A673 (cell line): ENCODE data around the gene IRF2BP2. TPM values are rescaled to one million over a fixed set of nuclear protein-coding genes. Genes with fewer than 3 reads are reported as not detected.

Experiments used
- BruUV-seq: library from RNA; stranded (reverse); fragments of 400-500 nt; replicated peaks from 2 replicates; lab custom pipeline; 2021; lab: Mats Ljungman, UMichigan
- CTCF ChIA-PET: fragments of 300-600 bp; sonication (Branson Sonifier 250); formaldehyde crosslinking; loops from one replicate; lab custom pipeline; 2022; ENCODE audit warnings: antibody characterized with exemption; lab: Charles Lee
- POLR2A ChIA-PET: fragments of 300-600 bp; sonication (Branson Sonifier 250); formaldehyde crosslinking; loops from one replicate; lab custom pipeline; 2022; ENCODE audit warnings: antibody characterized with exemption; ENCODE audit not compliant: low non-redundant PET; lab: Charles Lee
- DNase-seq: peaks from one replicate; pipeline ENCODE4 v3.0.0-alpha.2; 2015; ENCODE audit warnings: low spot score
- H3K27ac ChIP-seq: fragments of 200-600 bp; sonication (generic); 2 replicates; pipeline ENCODE4 v1.5.1; 2016; ENCODE audit warnings: mixed run types, low read depth, mild to moderate bottlenecking, mixed read lengths, antibody characterized with exemption, low read length; ENCODE audit not compliant: poor library complexity, severe bottlenecking
- H3K27me3 ChIP-seq: fragments of 200-600 bp; sonication (generic); replicated peaks from 2 replicates; pipeline ENCODE4 v1.6.1; 2017; ENCODE audit warnings: mixed run types, low read depth, mild to moderate bottlenecking, mixed read lengths, antibody characterized with exemption, low read length; ENCODE audit not compliant: insufficient read depth, poor library complexity
- H3K36me3 ChIP-seq: fragments of 200-600 bp; sonication (generic); 2 replicates; pipeline ENCODE4 v1.6.1; 2016; ENCODE audit warnings: mixed run types, mild to moderate bottlenecking, mixed read lengths, antibody characterized with exemption, low read length; ENCODE audit not compliant: insufficient read depth, poor library complexity, severe bottlenecking
- H3K4me1 ChIP-seq: fragments of 200-600 bp; sonication (generic); 2 replicates; pipeline ENCODE4 v1.6.1; 2017; ENCODE audit warnings: mixed run types, mild to moderate bottlenecking, mixed read lengths, antibody characterized with exemption, low read length; ENCODE audit not compliant: insufficient read depth, poor library complexity, severe bottlenecking
- H3K4me3 ChIP-seq: fragments of 200-600 bp; sonication (generic); 2 replicates; pipeline ENCODE4 v1.5.1; 2016; ENCODE audit warnings: low read depth, mixed run types, mild to moderate bottlenecking, mixed read lengths, low read length; ENCODE audit not compliant: poor library complexity, severe bottlenecking
- H3K9me3 ChIP-seq: fragments of 200-600 bp; sonication (generic); 2 replicates; pipeline ENCODE4 v1.6.1; 2016; ENCODE audit warnings: mixed run types, low read depth, mild to moderate bottlenecking, mixed read lengths, antibody characterized with exemption, low read length; ENCODE audit not compliant: poor library complexity, severe bottlenecking
- EZH2 ChIP-seq: fragments of 200-600 bp; sonication (generic); IDR thresholded peaks from 2 replicates; pipeline ENCODE4 v1.6.1; 2017; ENCODE audit warnings: borderline replicate concordance, low read depth, mild to moderate bottlenecking, mixed read lengths, antibody characterized with exemption, low read length; ENCODE audit not compliant: poor library complexity, severe bottlenecking
- intact Hi-C: fragments of 100-400 bp; cut with micrococcal nuclease; formaldehyde crosslinking; loops from one replicate; pipeline ENCODE4 v1.10.0; 2022; ENCODE audit not compliant: unreplicated experiment
- total RNA-seq: library from RNA; stranded (reverse); gene quantifications from 2 replicates; pipeline ENCODE4 v1.2.3, GENCODE V29; 2021
- TF ChIP-seq, protein P1 (sequence below): fragments of 300-800, 200-600 bp; sonication (generic); conservative IDR thresholded peaks from 2 replicates; pipeline ENCODE4 v1.5.1; 2017; ENCODE audit warnings: low read depth, mild to moderate bottlenecking, antibody characterized with exemption, low read length, moderate library complexity, mixed read lengths

The IRF2BP2 gene
- total RNA-seq, 1 experiment from 2014 or later, result 43.8 TPM

DNA sequence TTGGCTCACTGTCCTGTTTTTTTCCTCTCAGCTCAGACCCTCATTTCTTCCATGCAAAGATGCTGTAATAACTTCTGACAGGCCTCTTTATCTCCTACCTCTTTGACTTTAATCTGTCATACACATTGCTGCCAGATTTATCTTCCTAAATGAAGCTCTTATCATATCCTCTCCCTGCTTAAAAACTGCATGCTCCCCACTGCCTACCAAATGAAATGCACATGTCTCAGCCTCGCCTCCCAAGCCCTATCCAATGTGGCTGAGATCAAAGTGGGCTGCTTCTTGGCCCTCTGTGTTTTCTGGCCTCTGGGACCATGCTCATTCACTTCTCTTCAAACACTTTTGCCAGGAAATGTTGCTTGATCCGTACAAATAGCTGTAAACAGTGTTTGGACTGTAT lies 38.3 kb downstream of the IRF2BP2 start:
- Histone ChIP-seq H3K27ac (no peak overlapping the region), H3K9me3 (no peaks in the 10 kb centered on the region), H3K4me3 (no peak overlapping the region), H3K27me3 (no peaks in the 10 kb centered on the region), H3K36me3 (no peaks in the 10 kb centered on the region), H3K4me1 (no peaks in the 10 kb centered on the region)
- DNase-seq, result no peak
- intact Hi-C loops, result no loop called here
- BruUV-seq, result no TSS peak
- ChIA-PET POLR2A (no interaction called here), CTCF (no interaction called here)
- TF ChIP-seq EZH2, result no peak
- TF ChIP-seq, protein P1, sequence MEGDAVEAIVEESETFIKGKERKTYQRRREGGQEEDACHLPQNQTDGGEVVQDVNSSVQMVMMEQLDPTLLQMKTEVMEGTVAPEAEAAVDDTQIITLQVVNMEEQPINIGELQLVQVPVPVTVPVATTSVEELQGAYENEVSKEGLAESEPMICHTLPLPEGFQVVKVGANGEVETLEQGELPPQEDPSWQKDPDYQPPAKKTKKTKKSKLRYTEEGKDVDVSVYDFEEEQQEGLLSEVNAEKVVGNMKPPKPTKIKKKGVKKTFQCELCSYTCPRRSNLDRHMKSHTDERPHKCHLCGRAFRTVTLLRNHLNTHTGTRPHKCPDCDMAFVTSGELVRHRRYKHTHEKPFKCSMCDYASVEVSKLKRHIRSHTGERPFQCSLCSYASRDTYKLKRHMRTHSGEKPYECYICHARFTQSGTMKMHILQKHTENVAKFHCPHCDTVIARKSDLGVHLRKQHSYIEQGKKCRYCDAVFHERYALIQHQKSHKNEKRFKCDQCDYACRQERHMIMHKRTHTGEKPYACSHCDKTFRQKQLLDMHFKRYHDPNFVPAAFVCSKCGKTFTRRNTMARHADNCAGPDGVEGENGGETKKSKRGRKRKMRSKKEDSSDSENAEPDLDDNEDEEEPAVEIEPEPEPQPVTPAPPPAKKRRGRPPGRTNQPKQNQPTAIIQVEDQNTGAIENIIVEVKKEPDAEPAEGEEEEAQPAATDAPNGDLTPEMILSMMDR, result no peak

DNA sequence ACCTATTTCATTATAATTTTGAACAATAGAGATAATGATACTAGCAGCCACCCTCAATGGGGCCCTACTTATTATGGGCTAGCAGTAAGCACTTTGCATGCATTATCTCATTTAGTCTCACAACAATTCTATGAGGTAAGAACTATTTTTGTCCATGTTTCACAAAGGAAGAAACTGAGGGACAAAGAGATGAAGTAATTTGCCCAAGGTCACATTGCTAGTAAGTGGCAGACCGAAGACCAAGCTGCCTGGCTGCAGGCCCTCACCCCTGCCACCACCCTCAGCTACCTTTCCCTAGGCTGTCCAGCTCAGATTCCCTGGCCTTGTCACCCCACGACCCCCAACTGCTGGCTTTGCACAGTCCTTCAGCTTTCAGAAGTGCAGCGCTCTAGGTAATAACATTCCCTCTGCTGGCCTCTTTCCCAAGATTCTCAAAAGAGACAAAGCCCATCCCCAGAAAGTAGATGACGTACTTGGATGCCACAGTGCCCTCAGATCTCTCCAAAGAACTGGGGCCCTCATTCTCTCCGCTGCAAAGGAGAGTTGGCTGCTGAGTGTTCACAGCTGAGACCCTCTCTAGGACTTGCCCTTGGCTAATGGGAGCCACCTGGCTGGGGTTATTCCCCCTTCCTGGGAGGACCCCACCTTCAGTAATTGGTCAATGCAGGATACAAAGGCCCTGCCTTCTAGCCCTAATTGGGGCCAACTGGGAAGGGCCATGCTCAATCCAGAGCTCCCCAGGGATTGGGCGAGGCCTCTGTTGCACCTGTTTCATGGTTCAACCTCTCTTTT lies 39.5 kb downstream of the IRF2BP2 start:
- no TSS peak for BruUV-seq
- H3K9me3 ChIP-seq, result no peaks in the 10 kb centered on the region
- POLR2A ChIA-PET, result no interaction called here

GRCh38 chr1:234568345-234568744 lies 41.6 kb downstream of the IRF2BP2 start:
- CTCF ChIA-PET, result no interaction called here
- H3K27ac ChIP-seq, result no peak overlapping the region
- BruUV-seq, result no TSS peak

More for the DNA sequence above, 39.5 kb downstream of the IRF2BP2 start:
- Histone ChIP-seq H3K4me3 (no peak overlapping the region), H3K27ac (no peak overlapping the region), H3K27me3 (no peaks in the 10 kb centered on the region), H3K36me3 (no peaks in the 10 kb centered on the region), H3K4me1 (no peaks in the 10 kb centered on the region)
- intact Hi-C loops, result no loop called here
- no peak for DNase-seq
- no peak for TF ChIP-seq EZH2
- TF ChIP-seq, protein P1, result no peak
- CTCF ChIA-PET, result no interaction called here

More at GRCh38 chr1:234568345-234568744, 41.6 kb downstream of the IRF2BP2 start:
- POLR2A ChIA-PET, result no interaction called here
- Histone ChIP-seq H3K9me3 (no peaks in the 10 kb centered on the region), H3K4me3 (no peak overlapping the region), H3K36me3 (no peaks in the 10 kb centered on the region), H3K27me3 (no peaks in the 10 kb centered on the region), H3K4me1 (peaks cover 8% of the 10 kb centered on the region)
- TF ChIP-seq EZH2, result no peak
- TF ChIP-seq, protein P1, result no peak
- intact Hi-C loops, result no loop called here
- DNase-seq, result no peak
